ENCODE measurements around the gene IL6.

DNA sequence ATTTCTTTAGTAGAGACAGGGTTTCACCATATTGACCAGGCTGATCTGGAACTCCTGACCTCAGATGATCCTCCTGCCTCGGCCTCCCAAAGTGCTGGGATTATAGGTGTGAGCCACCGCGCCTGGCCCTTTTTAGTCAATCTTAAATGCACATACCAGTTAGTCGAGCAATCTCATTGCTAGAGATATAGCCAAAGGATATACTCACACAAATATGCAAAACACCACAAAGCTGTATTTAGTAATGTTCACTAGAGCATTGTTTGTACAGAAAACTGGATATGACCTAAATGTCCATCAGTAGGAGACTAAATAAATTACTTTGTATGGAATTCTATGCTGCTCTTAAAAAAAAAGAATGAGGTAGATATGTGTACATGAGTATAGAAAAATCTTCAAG, 24.5 kb upstream of the IL6 start:
- no peak for TF ChIP-seq CBX3 (IDR thresholded peaks at IDR 0.05; ENCODE audit: borderline replicate concordance, low read depth)
- TF ChIP-seq POLR2AphosphoS5 (IDR thresholded peaks at IDR 0.05; ENCODE audit: low read length), result no peak
- no peak for TF ChIP-seq EZH2 (IDR thresholded peaks at IDR 0.05; ENCODE audit: borderline replicate concordance, control insufficient read depth, low read depth, low read length)
- TF ChIP-seq FOXK2 (IDR thresholded peaks at IDR 0.05), result no peak
- no peak for TF ChIP-seq EGR1 (IDR thresholded peaks at IDR 0.05; ENCODE audit: borderline replicate concordance in 1 of 2, low read depth in 2 of 2, low read length in 2 of 2)
- no peak for TF ChIP-seq GABPA (IDR thresholded peaks at IDR 0.05; ENCODE audit: low read depth)
- TF ChIP-seq, protein P1, sequence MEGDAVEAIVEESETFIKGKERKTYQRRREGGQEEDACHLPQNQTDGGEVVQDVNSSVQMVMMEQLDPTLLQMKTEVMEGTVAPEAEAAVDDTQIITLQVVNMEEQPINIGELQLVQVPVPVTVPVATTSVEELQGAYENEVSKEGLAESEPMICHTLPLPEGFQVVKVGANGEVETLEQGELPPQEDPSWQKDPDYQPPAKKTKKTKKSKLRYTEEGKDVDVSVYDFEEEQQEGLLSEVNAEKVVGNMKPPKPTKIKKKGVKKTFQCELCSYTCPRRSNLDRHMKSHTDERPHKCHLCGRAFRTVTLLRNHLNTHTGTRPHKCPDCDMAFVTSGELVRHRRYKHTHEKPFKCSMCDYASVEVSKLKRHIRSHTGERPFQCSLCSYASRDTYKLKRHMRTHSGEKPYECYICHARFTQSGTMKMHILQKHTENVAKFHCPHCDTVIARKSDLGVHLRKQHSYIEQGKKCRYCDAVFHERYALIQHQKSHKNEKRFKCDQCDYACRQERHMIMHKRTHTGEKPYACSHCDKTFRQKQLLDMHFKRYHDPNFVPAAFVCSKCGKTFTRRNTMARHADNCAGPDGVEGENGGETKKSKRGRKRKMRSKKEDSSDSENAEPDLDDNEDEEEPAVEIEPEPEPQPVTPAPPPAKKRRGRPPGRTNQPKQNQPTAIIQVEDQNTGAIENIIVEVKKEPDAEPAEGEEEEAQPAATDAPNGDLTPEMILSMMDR (IDR thresholded peaks at IDR 0.05 in 2 of 3, conservative IDR thresholded peaks at IDR 0.05 in 1 of 3; ENCODE audit: control insufficient read depth in 2 of 3, extremely low read depth in 1 of 3, insufficient read depth in 1 of 3, low read depth in 3 of 3, low read length in 3 of 3), result no peak
- TF ChIP-seq, protein P2, sequence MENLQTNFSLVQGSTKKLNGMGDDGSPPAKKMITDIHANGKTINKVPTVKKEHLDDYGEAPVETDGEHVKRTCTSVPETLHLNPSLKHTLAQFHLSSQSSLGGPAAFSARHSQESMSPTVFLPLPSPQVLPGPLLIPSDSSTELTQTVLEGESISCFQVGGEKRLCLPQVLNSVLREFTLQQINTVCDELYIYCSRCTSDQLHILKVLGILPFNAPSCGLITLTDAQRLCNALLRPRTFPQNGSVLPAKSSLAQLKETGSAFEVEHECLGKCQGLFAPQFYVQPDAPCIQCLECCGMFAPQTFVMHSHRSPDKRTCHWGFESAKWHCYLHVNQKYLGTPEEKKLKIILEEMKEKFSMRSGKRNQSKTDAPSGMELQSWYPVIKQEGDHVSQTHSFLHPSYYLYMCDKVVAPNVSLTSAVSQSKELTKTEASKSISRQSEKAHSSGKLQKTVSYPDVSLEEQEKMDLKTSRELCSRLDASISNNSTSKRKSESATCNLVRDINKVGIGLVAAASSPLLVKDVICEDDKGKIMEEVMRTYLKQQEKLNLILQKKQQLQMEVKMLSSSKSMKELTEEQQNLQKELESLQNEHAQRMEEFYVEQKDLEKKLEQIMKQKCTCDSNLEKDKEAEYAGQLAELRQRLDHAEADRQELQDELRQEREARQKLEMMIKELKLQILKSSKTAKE (IDR thresholded peaks at IDR 0.05; ENCODE audit: low read depth, poor library complexity, severe bottlenecking), result no peak
- no peak for TF ChIP-seq YBX1 (IDR thresholded peaks at IDR 0.05)
- TF ChIP-seq KDM1A (IDR thresholded peaks at IDR 0.05; ENCODE audit: borderline replicate concordance), result no peak
- no peak for TF ChIP-seq EP300 (IDR thresholded peaks at IDR 0.05; ENCODE audit: borderline replicate concordance in 1 of 2, control insufficient read depth in 1 of 2, low read depth in 2 of 2, low read length in 2 of 2)
- TF ChIP-seq TCF12 (IDR thresholded peaks at IDR 0.05; ENCODE audit: low read depth, low read length), result no peak
